Left colon (tissue), 2 donors: Measurements from ENCODE around the gene ASIC3. TPM values are rescaled to one million over a fixed set of nuclear protein-coding genes. Genes with fewer than 3 reads are reported as not detected.

ENCODE experiments used
- ATAC-seq: fragments of 200-7000 bp; cut with Tn5 transposase; one replicate; pipeline ENCODE4 v1.9.1; 2020; ENCODE audit warnings: mild to moderate bottlenecking, moderate library complexity
- DNase-seq, 2 donors: peaks; one replicate each; pipeline ENCODE4 v3.0.0-alpha.2; 2020
- intact Hi-C, 2 donors: fragments of 100-400 bp; cut with DNase I in 1 of 2; cut with micrococcal nuclease in 1 of 2; formaldehyde crosslinking; loops; one replicate each; pipeline versions ENCODE4 v1.11.2 to v1.14.0; 2022; cut with DNase I, micrococcal nuclease
- total RNA-seq, 2 donors: library from RNA; stranded (reverse); fragmentation: NEBNext Ultra II Directional; extraction: Animal tissue kit (Norgen Biotek cat#: 25700); gene quantifications; one replicate each; pipeline ENCODE4 v1.2.1, GENCODE V29; 2021
- donor health status: DM: no; HTN: no; CAD: no.
- donor health status: DM: yes; HTN: yes; CAD: no.

ASIC3 gene
- total RNA-seq, 2 donors from 2014 or later: 1.4 to 2.3 TPM

- peak; percentile 53 to 74 for DNase-seq
- no peak for ATAC-seq
- intact Hi-C loops: no loop called here
Measured at GRCh38 chr7:151088856-151089699, 40.7 kb downstream of the ASIC3 start.

GRCh38 chr7:151089893-151090730, 41.8 kb downstream of the ASIC3 start:
- DNase-seq: no peak
- intact Hi-C loops: no loop called here
- no peak for ATAC-seq

GRCh38 chr7:151091003-151091402, 42.7 kb downstream of the ASIC3 start:
- no peak for ATAC-seq
- intact Hi-C loops: no loop called here

GRCh38 chr7:151091431-151091830, 43.1 kb downstream of the ASIC3 start:
- peak; percentile 72 to 78 for DNase-seq
- peak; percentile 60 for ATAC-seq
- intact Hi-C loops: no loop called here

More at GRCh38 chr7:151091003-151091402, 42.7 kb downstream of the ASIC3 start:
- DNase-seq: no peak

- intact Hi-C loops: no loop called here
- DNase-seq (no peak), ATAC-seq (no peak)
Measured at GRCh38 chr7:151091988-151092387, 43.7 kb downstream of the ASIC3 start.

GRCh38 chr7:151093748-151094147, 45.4 kb downstream of the ASIC3 start:
- ATAC-seq (no peak), DNase-seq (no peak)
- intact Hi-C loops: no loop called here

- ATAC-seq (no peak), DNase-seq (no peak)
- intact Hi-C loops: no loop called here
Measured at GRCh38 chr7:151094675-151095074, 46.3 kb downstream of the ASIC3 start.

GRCh38 chr7:151095123-151095797, 46.9 kb downstream of the ASIC3 start:
- intact Hi-C loops: no loop called here
- DNase-seq: no peak
- ATAC-seq: no peak

- intact Hi-C loops: no loop called here
Measured at GRCh38 chr7:151095828-151096475, 47.6 kb downstream of the ASIC3 start.

GRCh38 chr7:151099486-151100211, 51.3 kb downstream of the ASIC3 start:
- no peak for DNase-seq
- intact Hi-C loops: no loop called here
- no peak for ATAC-seq

More at GRCh38 chr7:151095828-151096475, 47.6 kb downstream of the ASIC3 start:
- DNase-seq (no peak), ATAC-seq (no peak)

- DNase-seq (no peak), ATAC-seq (no peak)
Measured at GRCh38 chr7:151100921-151101320, 52.6 kb downstream of the ASIC3 start.

GRCh38 chr7:151101621-151102396, 53.5 kb downstream of the ASIC3 start:
- no peak for DNase-seq
- ATAC-seq: no peak
- intact Hi-C loops: no loop called here

More at GRCh38 chr7:151100921-151101320, 52.6 kb downstream of the ASIC3 start:
- intact Hi-C loops: no loop called here

Other genes starting within 250 kb of the ASIC3 start
- 100 to 1,000 TPM; 173 to 355 TPM for gene TMEM176B, start 248.2 kb upstream of the ASIC3 start, total RNA-seq
- gene TMEM176A, start 247.8 kb upstream of the ASIC3 start, total RNA-seq: 100 to 1,000 TPM; 118 to 275 TPM
- gene AOC1, start 196.0 kb upstream of the ASIC3 start, total RNA-seq: 100 to 1,000 TPM; 566 to 682 TPM
- gene KCNH2, start 70.2 kb upstream of the ASIC3 start, total RNA-seq: 10 to 100 TPM in 1 of 2 donors, under 1 TPM in 1; 0.92 to 10.4 TPM
- 1 to 10 TPM; 2.7 to 5.4 TPM for gene NOS3, start 57.5 kb upstream of the ASIC3 start, total RNA-seq
- gene ATG9B, start 24.0 kb upstream of the ASIC3 start, total RNA-seq: under 1 TPM in 1 of 2 donors, not detected in 1; 0.22 TPM
- gene ABCB8, start 20.1 kb upstream of the ASIC3 start, total RNA-seq: 10 to 100 TPM; 25.3 to 40.0 TPM
- gene CDK5, start 9.4 kb downstream of the ASIC3 start, total RNA-seq: 10 to 100 TPM; 12.8 to 15.1 TPM
- gene SLC4A2, start 11.1 kb downstream of the ASIC3 start, total RNA-seq: 10 to 100 TPM; 76.7 to 97.4 TPM
- 100 to 1,000 TPM in 1 of 2 donors, 10 to 100 TPM in 1; 82.0 to 108 TPM for gene FASTK, start 32.3 kb downstream of the ASIC3 start, total RNA-seq
- 10 to 100 TPM; 72.4 to 80.7 TPM for gene TMUB1, start 35.0 kb downstream of the ASIC3 start, total RNA-seq
- 10 to 100 TPM; 50.8 to 64.0 TPM for gene AGAP3, start 37.9 kb downstream of the ASIC3 start, total RNA-seq
- gene GBX1, start 119.2 kb downstream of the ASIC3 start, total RNA-seq: not detected
- gene ASB10, start 138.7 kb downstream of the ASIC3 start, total RNA-seq: not detected
- gene H2BK1, start 162.0 kb downstream of the ASIC3 start, total RNA-seq: not detected
- 10 to 100 TPM; 27.9 to 28.0 TPM for gene ABCF2, start 178.7 kb downstream of the ASIC3 start, total RNA-seq
- 10 to 100 TPM; 46.8 to 48.8 TPM for gene CHPF2, start 184.0 kb downstream of the ASIC3 start, total RNA-seq
- gene SMARCD3, start 200.2 kb downstream of the ASIC3 start, total RNA-seq: 1 to 10 TPM; 4.3 to 9.8 TPM